Activated naive CD4-positive, alpha-beta T cell treated with anti-CD3 and anti-CD28 coated beads, Interleukin-2, amount 10 ng/mL, durations not matched to agents 7 days and 5 days (primary cell): ENCODE results near the gene GBE1.

Experiments used
- CTCF ChIA-PET: fragments of 350-600 bp; sonication (Branson Sonifier 250); formaldehyde crosslinking; loops from one replicate; lab custom pipeline; 2021; ENCODE audit warnings: antibody characterized with exemption; lab: Charles Lee
- DNase-seq: peaks from one replicate; pipeline ENCODE4 v3.0.0-alpha.2; 2020
- H3K27ac Mint-ChIP-seq: one replicate; pipeline ENCODE4 v1.8.0; 2021; ENCODE audit warnings: mild to moderate bottlenecking, moderate library complexity, mixed read lengths
- H3K27me3 Mint-ChIP-seq: one replicate; pipeline ENCODE4 v1.8.0; 2021; ENCODE audit warnings: mild to moderate bottlenecking, mixed read lengths
- H3K36me3 Mint-ChIP-seq: one replicate; pipeline ENCODE4 v1.8.0; 2021; ENCODE audit warnings: mixed read lengths
- H3K4me1 Mint-ChIP-seq: one replicate; pipeline ENCODE4 v1.8.0; 2021; ENCODE audit warnings: mixed read lengths
- H3K4me3 Mint-ChIP-seq: one replicate; pipeline ENCODE4 v1.8.0; 2021; ENCODE audit warnings: mild to moderate bottlenecking, moderate library complexity, mixed read lengths
- H3K9me3 Mint-ChIP-seq: one replicate; pipeline ENCODE4 v1.8.0; 2021; ENCODE audit warnings: mixed read lengths

Gene GBE1

GRCh38 chr3:81702126-81702525 is 59.3 kb downstream of the GBE1 start:
- Mint-ChIP-seq H3K27me3 (no peaks in the 10 kb centered on the region), H3K36me3 (peaks cover 8% of the 10 kb centered on the region), H3K9me3 (no peaks in the 10 kb centered on the region), H3K4me1 (no peaks in the 10 kb centered on the region), H3K4me3 (no peak overlapping the region), H3K27ac (no peak overlapping the region)
- CTCF ChIA-PET, result no interaction called here
- no peak for DNase-seq

- Mint-ChIP-seq H3K27me3 (no peaks in the 10 kb centered on the region), H3K9me3 (no peaks in the 10 kb centered on the region), H3K36me3 (peaks cover 7% of the 10 kb centered on the region), H3K4me1 (no peaks in the 10 kb centered on the region), H3K4me3 (no peak overlapping the region), H3K27ac (no peak overlapping the region)
- no peak for DNase-seq
- CTCF ChIA-PET, result no interaction called here
Measured at GRCh38 chr3:81699536-81700320, 61.7 kb downstream of the GBE1 start.

GRCh38 chr3:81696090-81696489 is 65.4 kb downstream of the GBE1 start:
- Mint-ChIP-seq H3K27me3 (no peaks in the 10 kb centered on the region), H3K4me1 (no peaks in the 10 kb centered on the region), H3K4me3 (no peak overlapping the region), H3K27ac (no peak overlapping the region), H3K9me3 (no peaks in the 10 kb centered on the region), H3K36me3 (peaks cover 6% of the 10 kb centered on the region)
- CTCF ChIA-PET, result interaction anchor here (1.1 kb wide), 1 partner anchor 206 kb away, joined by 3 read pairs; no protein-coding TSS in a partner anchor
- DNase-seq, result no peak

- Mint-ChIP-seq H3K27ac (no peak overlapping the region), H3K4me1 (no peaks in the 10 kb centered on the region), H3K27me3 (no peaks in the 10 kb centered on the region), H3K9me3 (no peaks in the 10 kb centered on the region), H3K36me3 (peaks cover 6% of the 10 kb centered on the region), H3K4me3 (no peak overlapping the region)
- DNase-seq, result no peak
- CTCF ChIA-PET, result no interaction called here
Measured at GRCh38 chr3:81695302-81695701, 66.1 kb downstream of the GBE1 start.

GRCh38 chr3:81694662-81695061 is 66.8 kb downstream of the GBE1 start:
- H3K4me3 Mint-ChIP-seq, result no peak overlapping the region
- no peak for DNase-seq
- no peaks in the 10 kb centered on the region for H3K27me3 Mint-ChIP-seq
- no peaks in the 10 kb centered on the region for H3K9me3 Mint-ChIP-seq
- H3K36me3 Mint-ChIP-seq, result peaks cover 5% of the 10 kb centered on the region
- no peaks in the 10 kb centered on the region for H3K4me1 Mint-ChIP-seq
- no peak overlapping the region for H3K27ac Mint-ChIP-seq
- CTCF ChIA-PET, result no interaction called here

GRCh38 chr3:81692766-81693165 is 68.7 kb downstream of the GBE1 start:
- no peak for DNase-seq
- H3K36me3 Mint-ChIP-seq, result peaks cover 2% of the 10 kb centered on the region
- H3K27me3 Mint-ChIP-seq, result no peaks in the 10 kb centered on the region
- no peak overlapping the region for H3K4me3 Mint-ChIP-seq
- CTCF ChIA-PET, result no interaction called here
- H3K27ac Mint-ChIP-seq, result no peak overlapping the region
- no peaks in the 10 kb centered on the region for H3K4me1 Mint-ChIP-seq
- no peaks in the 10 kb centered on the region for H3K9me3 Mint-ChIP-seq

- no peaks in the 10 kb centered on the region for H3K9me3 Mint-ChIP-seq
- H3K27me3 Mint-ChIP-seq, result no peaks in the 10 kb centered on the region
- no peaks in the 10 kb centered on the region for H3K4me1 Mint-ChIP-seq
- H3K27ac Mint-ChIP-seq, result no peak overlapping the region
- peaks cover 13% of the 10 kb centered on the region for H3K36me3 Mint-ChIP-seq
- no peak overlapping the region for H3K4me3 Mint-ChIP-seq
- DNase-seq, result no peak
- CTCF ChIA-PET, result no interaction called here
Measured at GRCh38 chr3:81689617-81690016, 71.8 kb downstream of the GBE1 start.

- CTCF ChIA-PET, result no interaction called here
- no peak for DNase-seq
- Mint-ChIP-seq H3K27ac (no peak overlapping the region), H3K36me3 (peaks cover 20% of the 10 kb centered on the region), H3K4me1 (no peaks in the 10 kb centered on the region), H3K9me3 (no peaks in the 10 kb centered on the region), H3K4me3 (no peak overlapping the region), H3K27me3 (no peaks in the 10 kb centered on the region)
Measured at GRCh38 chr3:81684751-81685395, 76.6 kb downstream of the GBE1 start.

GRCh38 chr3:81676706-81677456 is 84.6 kb downstream of the GBE1 start:
- Mint-ChIP-seq H3K9me3 (no peaks in the 10 kb centered on the region), H3K4me1 (no peaks in the 10 kb centered on the region), H3K36me3 (peaks cover 6% of the 10 kb centered on the region), H3K27ac (no peak overlapping the region), H3K27me3 (no peaks in the 10 kb centered on the region), H3K4me3 (no peak overlapping the region)
- CTCF ChIA-PET, result no interaction called here
- DNase-seq, result no peak

GRCh38 chr3:81674690-81675089 is 86.8 kb downstream of the GBE1 start:
- no peaks in the 10 kb centered on the region for H3K27me3 Mint-ChIP-seq
- H3K36me3 Mint-ChIP-seq, result no peaks in the 10 kb centered on the region
- no peak overlapping the region for H3K27ac Mint-ChIP-seq
- no peak for DNase-seq
- H3K4me1 Mint-ChIP-seq, result no peaks in the 10 kb centered on the region
- CTCF ChIA-PET, result no interaction called here
- H3K4me3 Mint-ChIP-seq, result no peak overlapping the region
- H3K9me3 Mint-ChIP-seq, result no peaks in the 10 kb centered on the region

- no peaks in the 10 kb centered on the region for H3K9me3 Mint-ChIP-seq
- CTCF ChIA-PET, result interaction anchor here (1.0 kb wide), 1 partner anchor 13 kb away, joined by 3 read pairs; no protein-coding TSS in a partner anchor
- no peak for DNase-seq
- no peaks in the 10 kb centered on the region for H3K27me3 Mint-ChIP-seq
- H3K4me3 Mint-ChIP-seq, result no peak overlapping the region
- H3K27ac Mint-ChIP-seq, result no peak overlapping the region
- H3K36me3 Mint-ChIP-seq, result no peaks in the 10 kb centered on the region
- no peaks in the 10 kb centered on the region for H3K4me1 Mint-ChIP-seq
Measured at GRCh38 chr3:81668283-81668682, 93.2 kb downstream of the GBE1 start.

- Mint-ChIP-seq H3K4me3 (no peak overlapping the region), H3K9me3 (no peaks in the 10 kb centered on the region), H3K27me3 (no peaks in the 10 kb centered on the region), H3K36me3 (no peaks in the 10 kb centered on the region), H3K4me1 (no peaks in the 10 kb centered on the region), H3K27ac (no peak overlapping the region)
- no peak for DNase-seq
- CTCF ChIA-PET, result interaction anchor here (0.9 to 1.2 kb wide), 2 partner anchors 12 to 466 kb away, joined by 3 to 4 read pairs; no protein-coding TSS in a partner anchor
Measured at GRCh38 chr3:81666502-81667121, 94.8 kb downstream of the GBE1 start.

GRCh38 chr3:81663114-81663513 is 98.3 kb downstream of the GBE1 start:
- CTCF ChIA-PET, result no interaction called here

GRCh38 chr3:81660036-81660435 is 101.4 kb downstream of the GBE1 start:
- DNase-seq, result no peak
- CTCF ChIA-PET, result no interaction called here
- Mint-ChIP-seq H3K9me3 (no peaks in the 10 kb centered on the region), H3K4me3 (no peak overlapping the region), H3K27me3 (no peaks in the 10 kb centered on the region), H3K27ac (no peak overlapping the region), H3K4me1 (no peaks in the 10 kb centered on the region), H3K36me3 (no peaks in the 10 kb centered on the region)

More at GRCh38 chr3:81663114-81663513, 98.3 kb downstream of the GBE1 start:
- H3K27ac Mint-ChIP-seq, result no peak overlapping the region
- no peaks in the 10 kb centered on the region for H3K36me3 Mint-ChIP-seq
- H3K4me1 Mint-ChIP-seq, result no peaks in the 10 kb centered on the region
- H3K9me3 Mint-ChIP-seq, result no peaks in the 10 kb centered on the region
- H3K27me3 Mint-ChIP-seq, result no peaks in the 10 kb centered on the region
- no peak for DNase-seq
- H3K4me3 Mint-ChIP-seq, result no peak overlapping the region
